Activated CD8-positive, alpha-beta memory T cell treated with anti-CD3 and anti-CD28 coated beads for 36 hours (primary cell): ENCODE data around the gene IDE. TPM values are rescaled to one million over a fixed set of nuclear protein-coding genes. Genes with fewer than 3 reads are reported as not detected.
"Not testable (repeated sequence)": the region's sequence is repeated elsewhere in the genome, so short reads cannot be mapped to it uniquely, and the experiment has no call there.

Experiments
- CTCF ChIA-PET: fragments of 350-600 bp; sonication (Branson Sonifier 250); formaldehyde crosslinking; loops from one replicate; lab custom pipeline; 2021; ENCODE audit warnings: antibody characterized with exemption; lab: Charles Lee
- POLR2A ChIA-PET: fragments of 350-600 bp; sonication (Branson Sonifier 250); formaldehyde crosslinking; loops from one replicate; lab custom pipeline; 2021; ENCODE audit warnings: antibody characterized with exemption; lab: Charles Lee
- total RNA-seq, 2 experiments: library from RNA; stranded (reverse); gene quantifications; one replicate each; pipeline ENCODE4 v1.2.3, GENCODE V29; 2021

Gene IDE
- total RNA-seq, 2 experiments from 2014 or later, result 43.4 to 44.1 TPM

DNA sequence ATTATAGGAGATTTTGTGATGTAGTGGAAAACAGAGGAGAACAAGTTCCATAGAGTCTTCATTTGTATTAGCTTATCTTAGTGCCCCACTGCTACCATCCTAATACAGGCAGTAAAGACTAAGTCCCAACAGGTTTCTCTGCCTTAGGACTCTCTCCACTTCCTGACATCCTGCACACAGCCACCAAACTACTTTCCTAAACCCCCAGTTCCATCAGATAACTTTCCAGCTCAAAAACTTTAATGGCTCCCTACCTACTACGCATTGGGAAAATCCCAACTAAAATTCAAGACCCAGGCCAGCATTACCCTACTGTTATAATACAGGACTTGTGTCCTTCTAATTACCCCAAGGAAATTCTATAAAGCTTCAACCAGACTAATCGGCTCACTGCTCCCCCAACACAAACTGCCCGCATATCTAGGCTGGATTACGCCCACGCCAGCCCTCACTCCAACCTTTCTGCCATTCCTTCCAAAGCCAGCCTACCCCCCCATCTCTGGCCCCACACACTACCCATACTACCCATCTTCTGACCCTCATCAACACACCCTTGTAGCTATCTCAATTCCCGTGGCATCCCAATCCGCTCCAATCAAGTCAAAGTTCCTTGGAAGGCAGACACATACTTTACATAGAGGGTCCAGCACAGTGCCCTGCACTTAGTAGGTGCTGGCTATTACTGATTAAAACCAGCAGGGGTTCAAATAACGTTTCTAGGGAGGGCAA lies 1.4 kb downstream of the IDE start:
- POLR2A ChIA-PET, result interaction anchor here (0.8 to 2.9 kb wide), 2 partner anchors 19 to 276 kb away, joined by 3 to 23 read pairs; partner anchors contain the start of genes EXOC6 and KIF11
- CTCF ChIA-PET, result interaction anchor here (1.9 to 6.9 kb wide), 2 partner anchors 54 to 282 kb away, joined by 4 to 49 read pairs; partner anchors contain the start of genes CPEB3 and MARCHF5

DNA sequence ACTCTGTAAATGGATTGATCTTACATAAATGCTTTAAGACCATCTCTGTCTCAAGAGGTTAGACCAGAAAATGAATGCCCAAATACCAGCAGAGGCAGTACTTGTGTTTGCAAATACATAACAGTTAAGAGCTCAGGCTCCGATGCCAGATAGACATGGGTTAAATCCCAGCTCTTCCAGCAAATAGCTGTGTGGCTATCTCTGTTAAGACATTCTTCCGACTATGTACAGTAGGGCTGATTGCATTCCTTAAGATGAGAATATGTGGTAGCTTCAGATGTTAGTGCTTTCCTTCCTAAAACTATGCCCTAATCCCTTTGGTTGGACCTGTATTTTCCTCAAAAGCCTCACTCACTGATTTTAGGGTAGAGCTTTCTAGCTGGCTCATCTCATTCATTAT lies 2.2 kb downstream of the IDE start:
- POLR2A ChIA-PET, result interaction anchor here (0.8 kb wide), 1 partner anchor 276 kb away, joined by 3 read pairs; the partner anchor contains the start of gene EXOC6
- CTCF ChIA-PET, result interaction anchor here (1.9 to 6.9 kb wide), 2 partner anchors 53 to 281 kb away, joined by 4 to 49 read pairs; partner anchors contain the start of genes CPEB3 and MARCHF5

DNA sequence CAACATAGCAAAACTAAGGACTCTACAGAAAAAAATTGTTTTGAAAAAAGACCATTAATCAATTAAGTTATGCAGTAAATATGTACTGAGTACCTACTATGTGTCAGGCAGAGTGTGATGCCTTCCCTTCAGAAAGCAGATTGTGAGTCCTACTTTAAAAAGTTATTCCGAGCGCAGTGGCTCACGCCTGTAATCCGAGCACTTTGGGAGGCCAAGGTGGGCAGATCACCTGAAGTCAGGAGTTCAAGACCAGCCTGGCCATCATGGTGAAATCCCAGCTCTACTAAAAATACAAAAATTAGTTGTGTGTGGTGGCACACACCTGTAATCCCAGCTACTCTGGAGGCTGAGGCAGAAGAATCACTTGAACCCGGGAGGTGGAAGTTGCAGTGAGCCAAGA lies 4.2 kb downstream of the IDE start:
- POLR2A ChIA-PET, result not testable (repeated sequence)
- CTCF ChIA-PET, result interaction anchor here (0.6 to 1.7 kb wide), 3 partner anchors 21 to 91 kb away, joined by 3 read pairs; no protein-coding TSS in a partner anchor

DNA sequence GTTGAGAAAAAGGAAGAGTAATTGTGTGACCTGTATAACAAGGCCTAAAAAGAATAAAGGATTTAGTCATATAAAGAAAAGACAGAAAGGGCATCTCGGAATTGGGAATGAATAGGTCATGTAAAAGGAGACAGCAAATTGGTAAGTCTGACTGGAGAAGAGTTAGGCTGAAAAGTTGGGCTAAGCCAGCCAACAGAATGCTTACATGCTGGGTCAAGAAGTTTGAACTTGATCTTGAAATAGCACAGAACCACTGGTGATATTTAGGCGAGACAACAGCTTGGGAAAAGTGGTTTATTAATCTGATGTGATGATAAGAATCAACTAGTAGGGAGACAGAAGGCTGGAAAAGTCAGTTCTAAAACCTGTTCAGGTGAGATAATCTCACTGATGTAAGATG lies 4.8 kb downstream of the IDE start:
- ChIA-PET CTCF (interaction anchor here (1.7 kb wide), 1 partner anchor 21 kb away, joined by 3 read pairs; no protein-coding TSS in a partner anchor), POLR2A (no interaction called here)

DNA sequence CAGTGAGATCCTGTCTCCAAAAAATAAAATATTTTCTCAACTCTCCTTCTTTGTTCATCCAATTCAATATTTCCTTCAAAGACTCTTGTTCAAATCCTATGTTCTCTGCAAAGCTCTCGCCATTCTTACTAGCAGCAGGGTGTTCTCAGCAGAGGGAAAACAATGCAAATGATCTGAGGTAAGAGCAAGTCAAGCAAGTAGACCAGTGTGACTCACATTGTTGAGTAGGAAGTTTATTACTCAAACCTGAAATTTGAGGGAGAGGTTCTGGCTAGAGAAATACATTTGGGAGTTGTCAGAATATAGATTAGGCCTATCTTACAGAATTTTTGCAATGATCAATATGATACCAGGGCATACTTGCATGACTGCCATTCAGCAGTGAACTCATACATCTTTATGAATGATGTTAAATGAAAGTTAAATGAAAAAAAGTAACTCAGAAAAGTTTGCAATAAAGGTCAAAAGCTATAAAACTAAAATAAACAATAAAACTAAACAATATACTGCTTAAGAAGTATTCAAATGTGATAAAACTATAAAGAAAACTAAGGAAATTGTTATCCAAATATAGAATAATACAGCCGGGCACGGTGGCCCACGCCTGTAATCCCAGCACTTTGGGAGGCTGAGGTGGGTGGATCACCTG lies 5.8 kb downstream of the IDE start:
- POLR2A ChIA-PET, result interaction anchor here (0.6 kb wide), 1 partner anchor 22 kb away, joined by 3 read pairs; no protein-coding TSS in a partner anchor
- CTCF ChIA-PET, result no interaction called here

DNA sequence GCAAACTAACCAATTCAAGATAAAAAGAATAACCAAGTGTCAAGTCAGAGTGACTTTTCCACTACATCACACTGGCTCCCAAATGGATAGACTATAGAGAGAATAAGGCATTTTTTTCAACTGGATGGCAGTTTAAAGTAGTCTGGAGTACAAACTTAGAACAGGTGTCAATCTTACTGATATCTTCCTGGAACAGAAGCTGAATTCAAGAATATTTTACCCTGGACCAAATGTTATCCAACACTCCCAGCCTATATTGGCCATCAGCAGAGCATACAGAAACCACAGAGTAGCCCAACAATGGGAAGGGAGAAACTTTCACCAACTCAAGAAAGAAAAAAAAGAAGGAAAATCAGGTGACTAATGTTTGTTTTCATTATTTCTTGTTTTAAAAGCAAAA lies 11.5 kb downstream of the IDE start:
- POLR2A ChIA-PET, result no interaction called here
- CTCF ChIA-PET, result interaction anchor here (0.6 kb wide), 1 partner anchor 510 kb away, joined by 3 read pairs; no protein-coding TSS in a partner anchor

DNA sequence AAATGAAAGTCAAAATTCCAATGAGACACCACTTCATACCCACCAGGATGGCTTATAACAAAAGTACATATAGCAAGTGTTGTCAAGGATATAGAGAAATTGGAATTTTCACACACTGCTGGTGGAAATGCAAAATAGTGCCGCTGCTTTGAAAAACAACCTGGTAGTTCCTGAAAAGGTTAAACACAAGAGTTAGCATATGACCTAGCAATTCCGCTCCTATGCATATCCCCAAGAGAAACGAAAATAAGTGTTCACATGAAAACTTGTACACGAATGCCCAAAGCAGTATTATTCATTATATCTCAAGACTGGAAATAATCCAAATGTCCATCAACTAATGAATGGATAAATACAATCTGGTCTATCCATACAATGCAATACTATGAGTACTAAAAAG lies 14.8 kb downstream of the IDE start:
- CTCF ChIA-PET, result no interaction called here
- POLR2A ChIA-PET, result no interaction called here

DNA sequence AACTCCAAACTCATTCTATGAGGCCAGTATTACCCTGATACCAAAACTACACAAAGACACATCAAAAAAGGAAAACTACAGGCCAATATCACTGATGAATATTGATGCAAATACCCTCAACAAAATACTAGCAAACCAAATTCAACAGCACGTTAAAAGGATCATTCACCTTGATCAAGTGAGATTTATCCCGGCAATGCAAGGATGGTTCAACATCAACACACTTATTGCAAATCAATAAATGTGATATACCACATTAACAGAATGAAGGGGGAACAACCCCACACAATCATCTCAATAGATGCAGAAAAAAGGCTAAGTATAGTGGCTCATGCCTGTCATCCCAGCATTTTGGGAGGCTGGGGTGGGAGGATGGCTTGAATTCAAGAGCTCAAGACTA lies 19.9 kb downstream of the IDE start:
- POLR2A ChIA-PET, result no interaction called here
- CTCF ChIA-PET, result no interaction called here

DNA sequence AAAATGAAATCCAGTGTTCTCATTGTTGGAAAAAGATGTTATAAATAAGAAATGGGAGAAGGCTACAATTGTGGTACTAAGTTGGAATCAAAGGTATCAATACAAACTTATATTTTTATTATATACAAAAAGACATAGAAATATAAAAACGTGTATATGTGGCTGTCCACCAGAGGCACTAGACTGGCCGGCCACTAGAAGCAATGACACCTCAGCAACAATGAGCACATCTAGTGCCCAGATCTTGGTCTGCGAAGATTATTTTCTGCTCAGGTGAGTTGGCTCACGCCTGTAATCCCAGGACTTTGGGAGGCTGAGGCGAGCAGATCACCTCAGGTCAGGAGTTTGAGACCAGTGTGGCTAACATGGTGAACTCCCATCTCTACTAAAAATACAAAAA lies 21.6 kb downstream of the IDE start:
- ChIA-PET CTCF (no interaction called here), POLR2A (no interaction called here)

DNA sequence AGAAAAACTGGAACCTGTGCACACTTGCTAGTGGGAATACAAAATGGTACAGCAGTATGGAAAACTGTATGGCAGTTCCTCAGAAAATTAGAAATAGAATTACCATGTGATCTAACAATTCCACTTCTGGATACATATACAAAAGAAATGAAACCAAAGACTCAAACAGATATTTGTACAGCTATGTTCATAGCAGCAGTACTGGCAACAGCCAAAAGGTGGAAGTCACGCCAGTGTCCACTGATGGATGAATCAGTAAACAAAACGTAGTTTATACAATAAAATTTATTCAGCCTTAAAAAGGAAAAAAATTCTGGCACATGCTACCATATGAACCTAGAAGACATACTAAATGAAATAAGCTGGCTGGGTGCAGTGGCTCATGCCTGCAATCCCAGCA lies 23.0 kb downstream of the IDE start:
- ChIA-PET CTCF (no interaction called here), POLR2A (no interaction called here)

DNA sequence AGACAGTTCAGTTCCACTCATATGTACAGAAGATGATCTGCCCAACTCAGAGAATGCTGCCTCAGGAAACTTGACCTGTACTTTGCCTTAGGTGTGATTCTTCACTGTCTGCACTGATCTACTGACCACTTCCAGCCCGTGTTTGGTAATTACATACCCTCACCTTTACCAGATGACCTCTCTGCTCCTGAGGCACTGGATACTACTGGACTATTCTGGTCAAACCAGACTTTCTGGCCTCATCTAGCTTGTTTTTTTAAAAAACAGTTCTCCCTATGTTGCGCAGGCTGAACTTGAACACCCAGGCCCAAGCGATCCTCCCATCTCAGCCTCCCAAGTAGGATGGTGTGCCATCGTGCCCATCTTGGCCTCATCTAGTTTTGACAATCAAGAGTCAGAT lies 26.2 kb downstream of the IDE start:
- POLR2A ChIA-PET, result no interaction called here

DNA sequence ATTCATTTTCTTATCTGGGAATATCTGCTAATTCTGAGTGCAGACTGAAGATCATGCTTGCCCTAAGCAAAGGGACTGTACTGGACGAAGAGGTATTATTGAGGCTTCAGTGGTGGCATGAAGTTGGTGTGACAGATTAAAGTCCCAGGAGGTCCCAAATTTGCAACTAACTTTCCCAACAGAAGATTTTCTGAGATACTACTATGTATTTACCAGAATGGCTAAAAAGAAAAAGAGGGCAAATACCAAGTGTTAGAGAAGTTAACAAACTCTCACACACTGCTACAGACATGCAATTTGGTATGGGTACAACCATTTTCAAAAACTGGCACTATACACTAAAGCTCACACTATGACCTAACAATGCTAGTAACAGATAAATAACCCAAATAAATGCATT lies 28.3 kb downstream of the IDE start:
- CTCF ChIA-PET, result interaction anchor here (0.5 to 0.7 kb wide), 2 partner anchors 19 to 112 kb away, joined by 3 read pairs; no protein-coding TSS in a partner anchor

More for the DNA sequence above, 26.2 kb downstream of the IDE start:
- CTCF ChIA-PET, result interaction anchor here (0.7 kb wide), 1 partner anchor 9 kb away, joined by 4 read pairs; no protein-coding TSS in a partner anchor

DNA sequence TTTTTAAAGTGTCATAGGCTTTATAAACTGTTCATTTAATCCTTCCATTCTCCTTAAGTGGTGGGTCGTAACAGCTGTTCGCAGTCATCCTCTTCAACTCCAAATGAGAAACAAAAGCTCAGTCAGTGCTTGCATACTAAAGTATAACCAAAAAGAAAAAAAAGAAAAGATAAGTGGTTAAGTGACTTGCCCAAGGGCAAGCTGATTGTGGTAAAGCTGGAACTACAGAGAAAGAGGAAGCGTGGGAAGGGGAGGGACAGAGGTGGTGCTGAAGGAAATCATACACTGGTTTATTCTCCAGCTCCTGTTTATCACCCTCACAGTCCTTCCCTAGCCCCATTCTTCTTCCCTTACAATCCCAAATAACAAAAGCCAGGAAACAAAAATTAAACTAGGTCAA lies 29.6 kb downstream of the IDE start:
- CTCF ChIA-PET, result no interaction called here
- POLR2A ChIA-PET, result no interaction called here

More for the DNA sequence above, 28.3 kb downstream of the IDE start:
- POLR2A ChIA-PET, result no interaction called here

DNA sequence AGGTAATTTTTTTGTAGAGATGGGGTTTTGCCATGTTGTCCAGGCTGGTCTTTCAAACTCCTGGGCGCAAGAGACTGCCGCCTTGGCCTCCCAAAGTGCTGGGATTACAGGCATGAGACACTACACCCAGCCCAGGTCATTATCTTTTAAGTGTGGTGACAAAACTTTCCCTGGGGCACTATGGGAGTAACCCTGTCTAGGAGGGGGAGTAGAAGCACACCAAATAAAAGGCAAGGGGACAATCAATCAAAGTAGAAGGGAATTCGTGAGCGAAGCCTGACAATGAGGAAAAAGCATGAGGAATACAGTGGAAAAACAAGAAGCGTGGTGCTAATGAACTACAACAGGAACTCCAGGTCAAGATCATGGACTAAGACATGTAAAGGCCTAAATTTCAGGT lies 31.4 kb downstream of the IDE start:
- POLR2A ChIA-PET, result no interaction called here
- CTCF ChIA-PET, result interaction anchor here (1.3 kb wide), 1 partner anchor 32 kb away, joined by 3 read pairs; the partner anchor contains the start of gene IDE

DNA sequence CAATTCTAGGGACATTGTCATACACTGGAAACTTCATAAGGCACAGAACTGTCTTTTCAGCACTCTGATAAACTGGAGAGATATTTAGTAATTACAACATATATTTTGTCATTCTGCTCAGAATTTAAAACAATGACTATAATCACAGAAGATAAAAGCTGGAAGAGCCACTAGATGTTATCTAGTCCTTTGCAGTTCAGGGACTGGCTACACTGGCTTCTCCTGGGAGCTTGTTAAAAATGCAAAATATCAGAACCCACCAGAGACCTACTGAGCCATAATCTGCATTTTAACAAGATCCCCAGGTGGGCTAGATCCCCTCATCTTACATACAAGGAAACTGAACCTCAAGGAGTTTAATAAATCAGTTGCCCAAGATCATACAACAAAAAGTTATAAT lies 32.3 kb downstream of the IDE start:
- ChIA-PET CTCF (interaction anchor here (0.6 to 1.3 kb wide), 2 partner anchors 33 to 108 kb away, joined by 3 read pairs; partner anchors contain the start of gene IDE), POLR2A (no interaction called here)

DNA sequence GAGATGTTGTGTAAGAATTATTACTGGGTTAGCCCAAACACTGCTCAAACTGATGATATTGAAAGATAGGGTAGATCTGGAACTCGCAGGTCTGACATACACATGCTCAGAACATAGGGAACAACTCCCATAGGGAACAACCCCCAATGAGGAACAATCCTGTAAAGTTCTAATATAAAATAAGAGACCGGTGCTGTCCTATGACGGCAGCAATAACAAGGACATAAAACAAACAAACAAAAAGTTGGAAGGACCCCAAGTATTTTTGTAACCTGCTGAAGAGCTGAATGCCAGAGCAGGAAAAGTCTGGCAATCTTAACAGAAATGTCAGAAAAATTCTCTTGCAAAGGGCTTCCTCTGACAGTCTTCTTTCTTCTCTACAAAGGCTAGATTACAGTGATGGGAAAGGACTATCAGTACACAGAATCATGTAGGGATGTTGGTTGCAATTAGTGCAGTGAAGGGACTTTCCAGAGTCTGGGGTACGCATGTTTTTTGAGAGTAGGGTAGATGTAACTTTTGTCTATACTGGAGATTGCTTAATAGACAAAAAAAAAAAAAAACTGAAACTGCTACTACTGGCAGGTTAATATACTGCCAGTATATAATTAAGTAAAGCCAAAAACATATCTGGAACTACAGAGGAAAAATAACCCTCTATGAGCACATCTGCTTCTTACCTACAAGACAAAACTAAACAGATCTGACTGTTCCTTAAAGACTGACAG lies 35.5 kb downstream of the IDE start:
- ChIA-PET CTCF (interaction anchor here (1.0 kb wide), 1 partner anchor 10 kb away, joined by 4 read pairs; no protein-coding TSS in a partner anchor), POLR2A (no interaction called here)

DNA sequence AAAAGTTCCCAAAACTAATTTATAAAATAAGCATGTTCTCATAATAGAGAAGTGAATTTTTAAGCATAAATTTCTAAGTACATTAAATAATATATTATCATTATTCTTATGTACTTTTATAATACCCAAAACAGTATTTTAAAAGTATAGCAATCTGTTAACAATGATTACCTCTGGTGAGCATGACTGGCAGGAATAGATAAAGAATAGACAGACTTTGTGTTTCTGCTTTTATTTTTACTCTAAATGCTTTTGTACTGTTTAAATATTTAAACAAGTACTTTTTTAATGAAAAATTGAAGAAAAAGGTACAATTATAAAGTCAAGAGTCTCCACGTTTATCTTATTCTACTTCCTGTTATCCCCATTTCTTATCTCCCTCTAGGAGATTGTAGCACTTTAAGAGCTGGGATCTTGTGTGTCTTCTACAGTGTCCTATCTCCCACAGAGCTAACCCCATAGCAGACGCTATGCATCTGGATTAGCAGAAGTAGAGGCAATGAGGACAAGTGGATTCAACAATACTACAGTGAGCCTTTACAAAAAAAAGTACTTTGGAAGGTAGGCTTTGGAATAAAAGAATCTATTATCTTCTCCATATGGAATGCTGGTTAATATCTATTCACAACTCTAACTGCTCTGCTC lies 42.9 kb downstream of the IDE start:
- POLR2A ChIA-PET, result no interaction called here
- CTCF ChIA-PET, result interaction anchor here (1.9 kb wide), 1 partner anchor 43 kb away, joined by 4 read pairs; the partner anchor contains the start of gene IDE

DNA sequence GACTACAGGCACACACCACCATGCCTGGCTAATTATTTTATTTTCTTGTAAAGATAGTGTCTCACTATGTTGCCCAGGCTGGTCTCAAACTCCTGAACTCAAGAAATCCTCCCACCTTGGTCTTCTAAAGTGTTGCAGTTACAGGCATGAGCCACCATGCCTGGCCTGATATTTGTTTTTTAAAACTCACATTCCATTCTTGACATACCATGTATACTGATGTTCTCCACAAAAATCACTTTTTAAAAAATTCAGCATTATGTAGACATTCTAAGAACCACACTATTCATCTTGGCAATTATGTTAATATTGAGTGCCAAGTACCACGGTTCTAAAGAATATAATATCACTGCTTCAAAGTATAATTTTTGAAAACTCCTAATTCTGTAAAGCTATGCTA lies 43.5 kb downstream of the IDE start:
- ChIA-PET CTCF (interaction anchor here (1.9 kb wide), 1 partner anchor 44 kb away, joined by 4 read pairs; the partner anchor contains the start of gene IDE), POLR2A (no interaction called here)

DNA sequence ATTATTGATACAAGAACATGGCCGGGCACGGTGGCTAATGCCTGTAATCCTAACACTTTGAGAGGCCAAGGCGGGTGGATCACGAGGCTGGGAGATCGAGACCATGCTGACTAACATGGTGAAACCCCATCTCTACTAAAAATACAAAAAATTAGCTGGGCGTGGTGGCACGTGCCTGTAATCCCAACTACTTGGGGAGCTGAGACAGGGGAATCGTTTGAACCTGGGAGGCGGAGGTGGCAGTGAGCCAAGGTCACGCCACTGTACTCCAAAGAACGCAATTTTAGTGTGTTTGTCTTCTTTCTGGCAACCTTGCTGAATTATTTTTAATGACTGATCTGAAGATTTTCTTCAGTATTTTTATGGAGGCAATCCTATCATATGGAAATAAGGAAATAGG lies 46.2 kb downstream of the IDE start:
- CTCF ChIA-PET, result no interaction called here
- POLR2A ChIA-PET, result interaction anchor here (0.7 kb wide), 1 partner anchor 144 kb away, joined by 3 read pairs; no protein-coding TSS in a partner anchor
